Vein endothelial cell (primary cell): ENCODE data around the gene CNTN4. TPM values are rescaled to one million over a fixed set of nuclear protein-coding genes. Genes with fewer than 3 reads are reported as not detected.

Experiments
- small RNA-seq: library from RNA; depleted of rRNA; stranded (forward); fragments of <200 nt; gene quantifications from one replicate; pipeline ENCODE3, GENCODE V24; 2012
- total RNA-seq: library from RNA; depleted of rRNA; stranded (reverse); fragments of >200 nt; gene quantifications from 2 replicates; pipeline ENCODE4 v1.2.3, GENCODE V29; 2012

CNTN4 gene
- total RNA-seq, result 0.33 and 0.48 TPM in 2 replicates

GRCh38 chr3:2098398-2099027 is at the start of gene CNTN4:
Gene CNTN4 (plus strand): TSS chr3:2098866.

Small RNA genes lying within 50 kb of the gene (small RNA-seq; reads per million reads assigned to genes)
- gene RF00416 (not detected), gene RN7SKP144 (not detected)
